HT1080 (cell line): ENCODE data around the gene FGF12. TPM values are rescaled to one million over a fixed set of nuclear protein-coding genes. Genes with fewer than 3 reads are reported as not detected.

Experiments
- DNase-seq: peaks from one replicate; pipeline ENCODE4 v3.0.0-alpha.2; 2015; ENCODE audit warnings: low read depth
- total RNA-seq: library from RNA; depleted of rRNA; stranded (reverse); fragments of >200 nt; shearing (Covaris generic); gene quantifications from 2 replicates; pipeline ENCODE4 v1.2.3, GENCODE V29; 2014

FGF12 gene
- total RNA-seq, 1 experiment from 2014 or later: 2.2 TPM

DNA sequence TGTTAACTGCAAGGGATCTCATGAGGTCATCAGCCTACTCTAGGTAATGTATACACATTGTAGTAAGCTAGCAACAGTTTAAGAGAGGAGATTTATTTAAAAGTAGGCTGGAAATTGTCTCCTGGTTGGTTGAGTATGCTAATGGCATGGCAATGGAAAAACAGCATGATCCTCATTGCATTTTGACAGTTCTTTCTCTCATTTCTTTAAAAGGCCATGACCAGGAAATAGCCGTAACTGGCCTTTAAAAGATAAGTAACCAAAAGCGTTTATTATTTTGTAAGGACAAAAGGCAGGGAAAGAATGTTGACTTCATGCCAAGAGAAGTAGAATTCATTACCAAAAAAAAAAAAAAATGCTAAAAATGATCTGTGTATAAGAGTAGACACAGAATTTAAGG is 310.3 kb downstream of the FGF12 start:
- no peak for DNase-seq

DNA sequence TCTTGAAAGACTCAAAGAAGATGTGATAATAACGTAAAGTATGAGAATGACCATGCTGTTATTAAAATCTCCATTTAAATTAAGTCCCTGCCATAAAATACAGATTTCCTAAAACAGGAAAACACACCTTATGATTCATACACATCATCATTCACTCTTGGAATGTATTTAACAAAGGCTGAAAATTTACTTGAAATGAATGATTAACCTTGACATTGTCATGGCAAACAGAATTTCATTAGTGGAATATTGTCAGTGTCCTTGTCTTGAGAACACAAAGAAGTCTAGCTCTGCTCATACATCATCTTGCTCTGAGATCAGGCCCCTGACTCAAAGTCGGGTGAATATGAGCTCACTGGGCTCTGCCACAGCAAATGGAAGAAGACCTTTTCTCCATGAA is 313.9 kb downstream of the FGF12 start:
- peak; percentile 32 for DNase-seq

DNA sequence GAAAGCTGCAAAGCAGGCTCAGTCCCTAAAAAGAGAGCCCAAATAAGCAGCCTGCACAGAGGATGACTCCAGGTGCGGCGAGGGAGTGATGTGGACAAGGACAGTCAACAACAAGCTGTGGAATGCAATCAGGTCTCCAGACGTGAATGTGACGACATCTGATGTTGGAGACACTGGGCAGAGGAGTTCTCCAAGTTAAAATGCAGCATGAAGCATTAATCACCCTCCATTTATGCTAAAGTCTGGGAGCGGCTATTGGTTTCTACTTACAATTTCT is 316.7 kb downstream of the FGF12 start:
- DNase-seq: no peak

DNA sequence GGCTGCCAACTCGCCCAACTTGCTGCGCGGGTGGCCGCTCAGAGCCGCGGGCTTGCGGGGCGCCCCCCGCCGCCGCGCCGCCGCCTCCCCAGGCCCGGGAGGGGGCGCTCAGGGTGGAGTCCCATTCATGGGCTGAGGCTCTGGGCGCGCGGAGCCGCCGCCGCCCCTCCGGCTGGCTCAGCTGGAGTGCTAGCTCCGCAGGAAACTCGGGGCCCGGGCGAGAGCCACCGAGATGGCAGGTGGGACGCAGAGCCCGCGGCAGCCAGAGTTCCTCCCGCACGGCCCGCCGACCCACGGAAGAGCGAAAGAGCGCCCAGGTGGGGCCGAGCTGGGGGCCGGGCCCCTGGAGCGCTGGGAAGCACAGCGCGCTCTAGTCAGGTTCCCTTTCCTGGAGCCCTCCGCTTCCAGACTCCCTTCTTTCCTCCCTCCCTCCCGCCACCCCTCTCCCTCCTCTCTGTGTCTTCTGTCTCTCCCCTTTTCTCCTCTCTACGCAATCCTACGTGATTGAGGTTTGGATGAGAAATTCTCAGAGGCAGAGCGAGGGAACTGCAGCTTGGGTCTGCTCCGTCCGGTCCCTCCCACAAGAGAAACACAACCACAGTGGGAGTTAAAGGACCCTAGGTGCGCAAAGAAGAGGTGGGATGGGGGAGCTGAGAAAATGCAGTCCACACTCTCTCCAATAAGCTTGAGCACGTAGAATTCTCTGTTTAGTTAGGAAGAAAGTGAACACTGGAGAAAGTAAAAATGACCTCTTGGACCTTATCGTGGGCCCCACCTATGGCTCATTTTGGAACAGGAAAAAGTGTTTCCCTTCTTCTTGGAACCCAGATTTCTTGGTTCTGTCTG is 317.3 kb downstream of the FGF12 start:
- DNase-seq: peak; percentile 50

DNA sequence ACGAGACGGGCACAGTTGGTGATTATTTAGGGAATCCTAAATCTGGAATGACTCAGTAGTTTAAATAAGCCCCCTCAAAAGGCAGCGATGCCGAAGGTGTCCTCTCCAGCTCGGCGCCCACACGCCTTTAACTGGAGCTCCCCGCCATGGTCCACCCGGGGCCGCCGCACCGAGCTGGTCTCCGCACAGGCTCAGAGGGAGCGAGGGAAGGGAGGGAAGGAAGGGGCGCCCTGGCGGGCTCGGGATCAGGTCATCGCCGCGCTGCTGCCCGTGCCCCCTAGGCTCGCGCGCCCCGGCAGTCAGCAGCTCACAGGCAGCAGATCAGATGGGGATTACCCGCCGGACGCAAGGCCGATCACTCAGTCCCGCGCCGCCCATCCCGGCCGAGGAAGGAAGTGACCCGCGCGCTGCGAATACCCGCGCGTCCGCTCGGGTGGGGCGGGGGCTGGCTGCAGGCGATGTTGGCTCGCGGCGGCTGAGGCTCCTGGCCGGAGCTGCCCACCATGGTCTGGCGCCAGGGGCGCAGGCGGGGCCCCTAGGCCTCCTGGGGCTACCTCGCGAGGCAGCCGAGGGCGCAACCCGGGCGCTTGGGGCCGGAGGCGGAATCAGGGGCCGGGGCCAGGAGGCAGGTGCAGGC is 318.0 kb downstream of the FGF12 start:
- DNase-seq: peak; percentile 66

DNA sequence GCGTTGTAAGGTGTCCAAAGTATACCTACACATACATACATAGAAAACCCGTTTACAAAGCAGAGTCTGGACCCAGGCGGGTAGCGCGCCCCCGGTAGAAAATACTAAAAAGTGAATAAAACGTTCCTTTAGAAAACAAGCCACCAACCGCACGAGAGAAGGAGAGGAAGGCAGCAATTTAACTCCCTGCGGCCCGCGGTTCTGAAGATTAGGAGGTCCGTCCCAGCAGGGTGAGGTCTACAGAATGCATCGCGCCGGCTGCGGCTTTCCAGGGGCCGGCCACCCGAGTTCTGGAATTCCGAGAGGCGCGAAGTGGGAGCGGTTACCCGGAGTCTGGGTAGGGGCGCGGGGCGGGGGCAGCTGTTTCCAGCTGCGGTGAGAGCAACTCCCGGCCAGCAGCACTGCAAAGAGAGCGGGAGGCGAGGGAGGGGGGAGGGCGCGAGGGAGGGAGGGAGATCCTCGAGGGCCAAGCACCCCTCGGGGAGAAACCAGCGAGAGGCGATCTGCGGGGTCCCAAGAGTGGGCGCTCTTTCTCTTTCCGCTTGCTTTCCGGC is 318.6 kb downstream of the FGF12 start:
- DNase-seq: no peak

DNA sequence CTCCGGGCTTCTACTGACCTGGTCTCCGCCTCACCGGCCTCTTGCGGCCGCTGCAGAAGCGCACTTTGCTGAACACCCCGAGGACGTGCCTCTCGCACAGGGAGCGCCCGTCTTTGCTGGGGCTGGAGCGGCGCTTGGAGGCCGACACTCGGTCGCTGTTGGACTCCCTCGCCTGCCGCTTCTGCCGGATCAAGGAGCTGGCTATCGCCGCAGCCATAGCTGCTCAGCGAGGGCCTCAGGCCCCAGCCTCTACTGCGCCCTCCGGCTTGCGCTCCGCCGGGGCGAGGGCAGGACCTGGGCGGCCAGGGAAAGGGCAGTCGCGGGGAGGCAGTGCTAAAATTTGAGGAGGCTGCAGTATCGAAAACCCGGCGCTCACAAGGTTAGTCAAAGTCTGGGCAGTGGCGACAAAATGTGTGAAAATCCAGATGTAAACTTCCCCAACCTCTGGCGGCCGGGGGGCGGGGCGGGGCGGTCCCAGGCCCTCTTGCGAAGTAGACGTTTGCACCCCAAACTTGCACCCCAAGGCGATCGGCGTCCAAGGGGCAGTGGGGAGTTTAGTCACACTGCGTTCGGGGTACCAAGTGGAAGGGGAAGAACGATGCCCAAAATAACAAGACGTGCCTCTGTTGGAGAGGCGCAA is 319.2 kb downstream of the FGF12 start:
- DNase-seq: no peak

DNA sequence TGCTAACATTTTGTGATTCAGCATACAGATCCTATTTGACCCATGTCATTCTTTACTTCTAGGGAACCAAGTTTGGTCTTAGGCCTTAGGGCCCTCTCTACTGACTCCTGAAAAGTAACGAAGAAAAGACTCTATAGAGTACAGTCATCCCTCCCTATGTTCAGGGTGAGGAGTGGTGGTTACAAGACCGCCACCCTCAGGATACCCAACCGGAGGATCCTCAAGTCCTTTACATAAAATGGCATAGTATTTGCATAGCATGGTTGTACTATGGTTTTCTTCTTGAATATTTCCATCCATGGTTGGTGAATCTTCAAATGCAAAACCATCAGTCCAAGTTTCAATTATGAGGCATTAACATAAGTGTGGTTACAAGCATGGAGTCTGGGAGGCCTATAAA is 327.6 kb downstream of the FGF12 start:
- no peak for DNase-seq

DNA sequence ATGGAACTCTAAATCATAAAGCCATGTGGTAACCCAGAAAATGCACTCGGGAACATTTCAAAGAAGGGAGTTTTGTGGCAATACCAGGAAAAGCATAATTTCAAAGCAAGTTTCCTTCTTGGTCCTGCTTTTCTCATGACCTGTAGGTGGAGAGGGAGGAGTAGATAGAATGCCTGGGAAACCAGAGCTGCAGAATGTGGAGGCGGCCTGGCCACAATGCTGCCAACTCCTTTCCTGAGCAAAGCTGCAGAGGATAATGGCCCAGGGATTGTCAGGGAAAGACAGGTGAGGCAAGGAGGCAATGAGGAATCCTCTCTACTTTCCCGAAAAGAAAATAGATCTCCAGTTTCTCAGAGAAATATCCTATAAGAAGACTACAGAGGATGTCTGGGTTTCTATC is 330.3 kb downstream of the FGF12 start:
- DNase-seq: no peak

DNA sequence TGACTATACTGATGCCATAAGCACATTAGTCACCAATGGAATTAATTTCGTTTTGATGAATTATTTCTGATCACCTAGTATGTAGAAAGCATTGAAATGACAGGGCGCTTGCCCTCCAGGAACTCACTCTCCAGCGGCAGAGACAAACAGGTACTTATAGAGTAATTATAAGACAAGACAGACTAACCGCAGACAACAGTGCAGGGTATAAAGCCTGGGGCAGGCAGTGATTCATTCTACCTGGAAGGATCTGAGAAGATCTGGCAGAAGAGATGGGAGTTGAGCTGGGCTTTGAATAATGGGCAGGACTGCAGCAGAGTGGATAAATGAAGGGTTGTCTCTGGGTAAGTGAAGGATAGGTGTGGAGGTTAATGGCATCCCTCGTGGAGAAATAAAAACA is 331.8 kb downstream of the FGF12 start:
- peak; percentile 24 for DNase-seq

DNA sequence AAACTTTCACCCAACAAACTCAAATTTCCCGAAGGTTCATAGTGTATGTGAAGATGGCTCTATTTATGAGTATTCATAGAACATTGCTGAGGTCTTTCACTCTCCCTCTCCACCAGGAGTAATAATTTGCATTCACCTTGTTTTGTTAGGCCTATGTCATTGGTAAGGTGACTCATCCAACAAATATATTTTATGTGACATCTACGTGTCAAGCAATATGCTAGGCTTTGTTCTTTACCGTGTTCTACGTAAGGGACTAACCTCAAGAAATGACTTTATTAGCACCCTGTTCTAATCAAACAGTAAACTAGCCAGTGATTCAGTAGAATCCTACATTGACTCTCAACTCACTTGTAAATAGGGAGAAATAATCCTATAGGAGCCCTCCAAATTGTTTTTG is 334.4 kb downstream of the FGF12 start:
- DNase-seq: no peak

DNA sequence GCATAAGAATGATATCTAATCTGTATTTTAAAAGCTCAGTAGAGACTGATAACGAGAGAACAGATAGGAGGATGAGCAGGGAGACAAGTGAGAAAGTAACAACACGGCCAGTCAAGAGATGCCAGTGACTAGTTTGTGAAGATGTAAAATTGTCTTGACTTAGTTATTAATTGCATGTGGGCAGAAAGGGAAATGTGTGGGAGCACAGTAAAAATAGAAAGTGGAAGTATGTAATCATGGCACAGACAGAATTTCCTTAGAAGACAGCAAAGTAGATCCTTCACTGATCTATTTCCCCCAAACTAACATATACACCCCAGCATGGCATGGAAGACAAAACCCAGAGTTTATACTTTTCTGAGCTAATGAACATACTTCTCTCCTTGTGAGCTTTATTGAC is 344.5 kb downstream of the FGF12 start:
- no peak for DNase-seq

DNA sequence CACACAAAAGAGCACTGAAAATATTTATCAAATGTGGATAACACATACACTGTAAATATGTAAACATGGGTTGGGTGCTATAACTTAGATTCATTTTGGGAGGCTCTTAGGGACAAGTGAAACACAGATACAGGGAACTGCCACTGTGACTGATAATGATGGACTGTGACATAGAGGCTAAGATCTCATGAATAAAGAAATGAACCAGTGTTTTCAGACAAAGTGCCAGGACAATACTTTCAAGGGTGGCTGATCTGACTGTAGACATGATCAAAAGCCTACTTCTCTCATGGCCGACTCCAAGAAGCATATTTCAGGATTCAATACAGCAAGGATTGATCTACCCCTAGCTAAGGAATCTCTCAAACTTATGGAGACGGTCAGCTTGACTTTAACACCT is 353.8 kb downstream of the FGF12 start:
- DNase-seq: no peak

DNA sequence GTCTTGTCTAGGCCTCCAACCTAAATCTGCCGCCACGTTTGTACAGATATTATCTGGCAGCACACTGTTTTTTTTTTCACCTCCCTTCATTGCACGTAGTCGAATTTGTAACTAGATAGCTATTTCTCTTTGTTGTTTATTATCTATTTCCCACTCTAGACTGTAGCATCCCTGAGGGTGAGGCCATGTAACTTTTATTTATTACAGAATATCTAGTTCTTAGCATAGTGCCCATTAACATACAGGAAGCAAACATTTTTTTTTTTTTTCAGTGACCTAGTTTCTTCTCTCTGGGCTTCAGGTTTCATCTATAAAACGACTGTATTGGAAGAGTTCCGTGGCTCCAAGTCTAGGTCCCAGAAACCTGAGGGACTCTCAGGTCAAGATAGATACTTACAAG is 354.3 kb downstream of the FGF12 start:
- no peak for DNase-seq

DNA sequence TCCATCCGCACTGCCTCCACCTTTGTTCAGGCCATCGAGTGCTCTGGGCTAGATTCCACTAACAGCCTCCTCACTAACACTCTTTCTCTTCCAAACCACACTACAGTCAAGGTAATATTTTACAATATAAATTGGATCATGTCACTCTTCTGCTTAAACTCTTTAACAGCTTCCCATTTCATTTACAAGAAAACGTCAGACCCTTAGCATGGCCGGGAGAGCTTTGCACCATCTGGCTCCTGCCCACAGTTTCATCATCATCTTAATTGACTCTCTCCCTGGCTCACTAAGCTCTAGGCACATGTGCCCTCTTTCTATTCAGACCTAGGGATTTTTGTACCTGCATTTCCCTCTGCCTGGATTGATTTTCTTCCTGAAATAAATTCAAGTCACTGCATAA is 354.7 kb downstream of the FGF12 start:
- DNase-seq: no peak

DNA sequence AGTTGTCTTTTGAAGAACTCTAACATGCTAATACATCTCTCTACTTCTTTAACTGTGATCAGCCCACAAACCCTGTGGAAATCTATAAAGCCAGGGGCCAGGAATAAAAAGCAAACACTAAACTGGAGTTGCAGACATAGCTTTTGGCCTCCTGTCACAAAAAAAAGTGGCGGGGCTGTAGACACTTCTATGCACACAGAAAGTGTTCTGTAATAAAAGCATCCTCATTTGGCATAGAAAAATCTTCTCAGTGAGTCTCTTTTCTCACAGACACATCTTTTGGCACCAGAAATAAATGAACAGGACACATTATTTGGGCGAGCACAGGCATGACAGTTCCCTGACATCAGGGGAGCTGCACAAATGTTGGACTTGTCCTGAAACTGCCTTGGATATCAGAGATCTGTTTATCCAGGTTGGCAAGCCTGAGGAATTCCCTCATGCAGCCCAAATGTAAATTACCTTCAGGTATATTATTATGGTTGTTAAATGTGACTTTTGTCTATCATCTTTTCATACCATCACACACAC is 355.4 kb downstream of the FGF12 start:
- no peak for DNase-seq

DNA sequence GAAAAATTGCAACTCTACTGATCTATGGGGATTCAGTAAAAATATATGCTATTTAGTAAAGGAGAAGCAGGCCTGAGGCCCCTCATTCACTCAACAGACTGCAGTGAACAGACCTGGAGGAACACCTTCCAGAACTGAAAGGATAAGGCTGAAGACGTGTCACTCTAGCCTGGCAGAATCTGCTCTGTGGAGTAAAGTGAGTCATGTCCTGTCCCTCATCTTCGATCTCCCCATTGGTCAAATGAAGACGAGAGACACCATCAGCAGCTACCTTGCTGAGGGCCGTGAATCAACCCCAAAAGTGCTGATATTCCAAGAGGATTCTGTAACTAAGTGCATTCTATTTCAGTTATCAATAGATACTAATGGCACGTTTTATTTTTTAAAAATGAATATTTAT is 359.7 kb downstream of the FGF12 start:
- DNase-seq: peak; percentile 62

DNA sequence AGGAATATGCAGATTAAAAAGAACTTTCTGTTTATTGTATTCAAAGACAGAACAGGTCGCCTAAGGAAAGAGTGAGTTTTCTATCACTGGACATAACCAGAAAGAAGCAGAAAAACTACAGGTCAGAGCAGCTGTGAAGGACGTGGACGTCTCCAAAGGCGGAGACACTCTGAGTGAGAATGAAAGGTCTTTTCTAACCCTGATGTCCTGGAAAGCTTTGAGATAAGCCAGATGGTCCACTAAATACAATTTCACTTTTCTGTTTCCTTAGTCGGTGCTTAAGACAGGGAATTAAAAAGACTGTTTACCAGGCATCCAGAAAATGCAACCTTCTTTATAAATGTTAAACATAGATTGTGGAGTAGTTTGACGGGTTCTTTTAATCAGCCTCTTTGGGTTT is 360.4 kb downstream of the FGF12 start:
- no peak for DNase-seq

DNA sequence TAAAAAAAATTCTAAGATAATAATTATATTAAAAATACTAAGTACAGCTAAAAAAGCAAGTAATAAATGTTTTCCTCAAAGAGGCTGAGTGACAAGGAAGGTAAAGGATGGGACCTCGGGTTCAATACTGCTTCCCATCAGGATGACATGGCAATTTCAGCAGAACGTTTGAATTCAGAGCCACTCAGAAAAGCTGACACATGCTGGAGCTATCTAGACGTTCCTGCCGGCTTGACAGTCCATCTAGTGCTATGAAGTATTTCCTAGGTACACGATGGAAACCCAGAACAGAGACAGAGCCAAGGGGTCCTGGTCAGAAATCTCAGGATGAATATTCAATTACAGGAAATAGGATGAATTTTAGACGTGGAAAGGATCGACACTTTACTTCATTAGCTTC is 361.8 kb downstream of the FGF12 start:
- peak; percentile 9 for DNase-seq

DNA sequence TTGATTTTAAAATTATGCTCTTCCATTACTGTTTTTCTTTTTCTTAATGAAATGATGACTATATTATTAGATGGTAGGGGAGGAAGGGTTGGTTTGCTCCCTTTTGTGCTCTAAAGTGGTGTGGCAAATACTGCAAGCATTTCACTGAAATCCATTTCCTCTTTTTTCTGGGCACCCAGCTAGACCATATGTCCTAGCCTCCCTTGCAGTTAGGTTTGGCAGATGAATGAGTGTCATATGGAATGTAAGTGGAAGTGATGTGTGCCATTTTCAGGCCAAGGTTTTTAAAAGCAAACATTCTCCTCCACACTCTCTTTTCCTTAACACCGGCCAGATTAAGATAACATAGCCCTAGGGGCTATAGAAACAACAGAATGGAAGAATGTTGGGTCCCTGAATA is 363.0 kb downstream of the FGF12 start:
- DNase-seq: no peak

DNA sequence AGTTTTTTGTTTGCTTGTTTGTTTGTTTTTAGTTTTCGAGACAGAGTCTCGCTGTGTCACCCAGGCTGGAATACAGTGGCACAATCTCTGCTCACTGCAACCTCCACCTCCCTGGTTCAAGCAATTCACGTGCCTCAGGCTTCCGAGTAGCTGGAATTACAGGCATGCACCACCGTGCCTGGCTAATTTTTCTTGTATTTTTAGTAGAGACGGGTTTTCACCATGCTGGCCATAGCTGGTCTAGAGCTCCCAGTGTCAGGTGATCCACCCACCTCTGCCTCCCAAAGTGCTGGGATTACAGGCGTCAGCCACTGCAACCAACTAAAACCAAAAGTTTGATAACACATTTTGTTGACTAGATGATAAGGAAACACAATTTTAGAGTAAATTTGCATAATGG is 372.7 kb downstream of the FGF12 start:
- DNase-seq: no peak

DNA sequence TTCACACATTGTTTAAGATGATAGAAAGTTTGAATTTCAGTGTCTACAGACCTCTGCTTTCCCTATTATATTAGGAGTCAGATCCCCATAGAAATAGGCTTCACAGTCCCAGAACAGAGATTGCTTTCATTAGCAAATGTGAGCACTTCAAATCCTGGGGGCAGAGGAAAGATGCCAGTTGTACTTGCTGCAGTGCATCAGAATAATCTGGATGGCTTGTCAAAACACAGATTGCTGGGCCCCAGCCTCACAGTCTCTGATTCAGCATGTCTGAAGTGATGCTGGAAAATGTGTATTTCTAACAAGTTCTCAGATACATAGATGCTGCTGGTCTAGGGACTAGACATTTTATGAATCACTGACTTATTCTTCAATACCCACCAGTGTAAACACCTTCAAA is 375.2 kb downstream of the FGF12 start:
- DNase-seq: no peak
